Keratinocyte (primary cell): ENCODE data around the gene LILRB4. TPM values are rescaled to one million over a fixed set of nuclear protein-coding genes. Genes with fewer than 3 reads are reported as not detected.
"Not testable (repeated sequence)": the region's sequence is repeated elsewhere in the genome, so short reads cannot be mapped to it uniquely, and the experiment has no call there.

Experiments used
- DNase-seq: peaks from one replicate; pipeline ENCODE4 v3.0.0-alpha.2; 2011; ENCODE audit warnings: low read depth, missing footprints, low spot score
- FAIRE-seq: peaks from 2 replicates; lab custom pipeline; 2011; peaks lifted over from hg19 to GRCh38; lab: Jason Lieb, UNC
- H2AFZ ChIP-seq: 2 replicates; pipeline ENCODE4 v1.6.0; 2012; ENCODE audit warnings: low read length, control low read depth, inconsistent platforms; ENCODE audit not compliant: control insufficient read depth
- H3K27ac ChIP-seq: 2 replicates; pipeline ENCODE4 v1.5.1; 2011; ENCODE audit warnings: low read length; ENCODE audit not compliant: control insufficient read depth, insufficient read depth
- H3K27me3 ChIP-seq: 3 replicates; pipeline ENCODE4 v1.6.0; 2011; ENCODE audit warnings: low read length; ENCODE audit not compliant: control insufficient read depth, insufficient read depth; ENCODE audit errors: extremely low read depth
- H3K36me3 ChIP-seq, 2 experiments: 2 replicates in 1 of 2; 3 replicates in 1 of 2; pipeline ENCODE4 v1.5.1; 2011; ENCODE audit warnings: low read length in 2 of 2, mild to moderate bottlenecking in 1 of 2; ENCODE audit not compliant: control insufficient read depth in 2 of 2, insufficient read depth in 2 of 2; ENCODE audit errors: extremely low read depth in 1 of 2
- H3K4me1 ChIP-seq: 3 replicates; pipeline ENCODE4 v1.5.1; 2011; ENCODE audit warnings: low read length; ENCODE audit not compliant: control insufficient read depth, insufficient read depth; ENCODE audit errors: extremely low read depth
- H3K4me2 ChIP-seq: 3 replicates; pipeline ENCODE4 v1.6.0; 2011; ENCODE audit warnings: low read depth, low read length; ENCODE audit not compliant: control insufficient read depth, insufficient read depth; ENCODE audit errors: extremely low read depth
- H3K4me3 ChIP-seq, 3 experiments: fragments of 200-600 bp in 1 of 3; sonication (generic) in 1 of 3; 2 replicates in 2 of 3; 3 replicates in 1 of 3; pipeline ENCODE4 v1.5.1; 2011 to 2016; ENCODE audit warnings: low read length in 3 of 3, mild to moderate bottlenecking in 3 of 3, control low read depth in 2 of 3, inconsistent platforms in 1 of 3, low read depth in 1 of 3, mixed read lengths in 1 of 3, mixed run types in 1 of 3, moderate library complexity in 1 of 3; ENCODE audit not compliant: control insufficient read depth in 2 of 3, insufficient read depth in 2 of 3; ENCODE audit errors: extremely low read depth in 1 of 3
- H3K79me2 ChIP-seq: 2 replicates; pipeline ENCODE4 v1.6.0; 2012; ENCODE audit warnings: low read length; ENCODE audit not compliant: control insufficient read depth, insufficient read depth
- H3K9ac ChIP-seq: 3 replicates; pipeline ENCODE4 v1.6.0; 2011; ENCODE audit warnings: low read length; ENCODE audit not compliant: control insufficient read depth, insufficient read depth; ENCODE audit errors: extremely low read depth
- H3K9me1 ChIP-seq: 3 replicates; pipeline ENCODE4 v1.6.0; 2011; ENCODE audit warnings: low read length; ENCODE audit not compliant: control insufficient read depth, insufficient read depth; ENCODE audit errors: extremely low read depth
- H3K9me3 ChIP-seq: 2 replicates; pipeline ENCODE4 v1.5.1; 2012; ENCODE audit warnings: low read depth, low read length; ENCODE audit not compliant: control insufficient read depth
- H4K20me1 ChIP-seq: 3 replicates; pipeline ENCODE4 v1.6.0; 2011; ENCODE audit warnings: low read length; ENCODE audit not compliant: control insufficient read depth, insufficient read depth; ENCODE audit errors: extremely low read depth
- CTCF ChIP-seq, 3 experiments: IDR thresholded peaks in 1 of 3; conservative IDR thresholded peaks in 1 of 3; optimal IDR thresholded peaks in 1 of 3; 2 replicates in 2 of 3; 3 replicates in 1 of 3; pipeline versions ENCODE3 to v1.5.1; 2011; ENCODE audit warnings: low read length in 3 of 3, mild to moderate bottlenecking in 3 of 3, moderate library complexity in 2 of 3, control low read depth in 1 of 3, inconsistent platforms in 1 of 3; ENCODE audit not compliant: insufficient read depth in 2 of 3; ENCODE audit errors: extremely low read depth in 1 of 3
- dilution Hi-C: fragments of 300-500 bp; cut with MboI; formaldehyde crosslinking; loops from one replicate; pipeline ENCODE4 v1.7.0; 2020; ENCODE audit warnings: low sequenced_read_pairs; ENCODE audit not compliant: extremely low pct_ligation_motif_present
- polyA plus RNA-seq, 5 experiments: library from polyadenylated mRNA; depleted of rRNA in 3 of 5; stranded (reverse) in 3 of 5; stranded (forward) in 1 of 5; unstranded in 1 of 5; fragments of >200 nt; gene quantifications; 1 replicate in 1 of 5; 2 replicates in 3 of 5; 3 replicates in 1 of 5; pipeline versions ENCODE4 v1.2.1 to v1.2.3, GENCODE V29; 2011 to 2012; ENCODE audit warnings: missing spikeins in 2 of 5, low read depth in 1 of 5, low replicate concordance in 1 of 5
- small RNA-seq, 3 experiments: library from RNA; depleted of rRNA; stranded (forward); fragments of <200 nt; gene quantifications; one replicate each; pipeline ENCODE3, GENCODE V24; 2012; ENCODE audit warnings: low read depth in 3 of 3, low replicate concordance in 1 of 3; ENCODE audit not compliant: insufficient read length in 3 of 3

LILRB4 gene
- polyA plus RNA-seq, 1 donor (not counting 4 experiments of a cell fraction or from before 2014, with no cell fraction given): not detected

GRCh38 chr19:54709212-54709948 lies 46.6 kb downstream of the LILRB4 start:
- Histone ChIP-seq H3K9me1 (no peaks in the 10 kb centered on the region), H2AFZ (no peak overlapping the region), H3K4me2 (no peak overlapping the region), H4K20me1 (no peaks in the 10 kb centered on the region), H3K4me3 (no peak overlapping the region), H3K27ac (no peak overlapping the region), H3K79me2 (no peaks in the 10 kb centered on the region), H3K4me1 (no peaks in the 10 kb centered on the region), H3K36me3 (no peaks in the 10 kb centered on the region), H3K27me3 (no peaks in the 10 kb centered on the region), H3K9me3 (peaks cover 8% of the 10 kb centered on the region), H3K9ac (no peak overlapping the region)
- TF ChIP-seq CTCF (optimal IDR thresholded peaks at IDR 0.05 in 1 of 3, IDR thresholded peaks at IDR 0.05 in 1 of 3, conservative IDR thresholded peaks at IDR 0.05 in 1 of 3; ENCODE audit: extremely low read depth in 1 of 3, insufficient read depth in 2 of 3, low read length in 3 of 3): no peak
- dilution Hi-C loops: no loop called here
- DNase-seq (no peak), FAIRE-seq (no peak)

GRCh38 chr19:54709956-54710355 lies 47.2 kb downstream of the LILRB4 start:
- H3K4me3 ChIP-seq, H3K4me1 ChIP-seq, H3K9me3 ChIP-seq, DNase-seq, H3K36me3 ChIP-seq, H3K79me2 ChIP-seq, H3K4me2 ChIP-seq, H4K20me1 ChIP-seq, H2AFZ ChIP-seq, H3K27ac ChIP-seq, dilution Hi-C loops, H3K9ac ChIP-seq, H3K9me1 ChIP-seq, FAIRE-seq, H3K27me3 ChIP-seq: not testable (repeated sequence)

Small RNA genes lying within 50 kb of the gene (small RNA-seq; reads per million reads assigned to genes)
- 0 reads per million in 3 experiments for gene AC245036.3
- gene AC245128.2: 0 reads per million in 3 experiments
- gene MIR8061: 0 reads per million in 3 experiments

Other genes with a start within 250 kb of the LILRB4 start
- gene TTYH1, start 247.5 kb upstream of the LILRB4 start, polyA plus RNA-seq: 0.05 to 0.13 TPM in 2 of 3 replicates, not detected in the other
- gene LENG8, start 213.8 kb upstream of the LILRB4 start, polyA plus RNA-seq: 29.4 to 75.6 TPM (median 33.4 TPM) in 3 replicates
- gene LENG9, start 199.2 kb upstream of the LILRB4 start, polyA plus RNA-seq: 1.3 to 2.2 TPM (median 2.1 TPM) in 3 replicates
- 8.6 to 16.4 TPM (median 9.4 TPM) in 3 replicates for gene CDC42EP5, start 189.7 kb upstream of the LILRB4 start, polyA plus RNA-seq
- not detected in 3 replicates for gene LAIR2, start 160.2 kb upstream of the LILRB4 start, polyA plus RNA-seq
- not detected in 3 replicates for gene LILRA2, start 89.2 kb upstream of the LILRB4 start, polyA plus RNA-seq
- gene LILRA1, start 69.4 kb upstream of the LILRB4 start, polyA plus RNA-seq: not detected in 3 replicates
- not detected in 3 replicates for gene LILRB1, start 32.5 kb upstream of the LILRB4 start, polyA plus RNA-seq
- gene KIR3DL3, start 61.5 kb downstream of the LILRB4 start, polyA plus RNA-seq: not detected in 3 replicates
- not detected in 3 replicates for gene KIR2DL3, start 75.5 kb downstream of the LILRB4 start, polyA plus RNA-seq
- gene KIR2DL1, start 106.8 kb downstream of the LILRB4 start, polyA plus RNA-seq: not detected in 3 replicates
- not detected in 3 replicates for gene KIR2DL4, start 140.6 kb downstream of the LILRB4 start, polyA plus RNA-seq
- not detected in 3 replicates for gene KIR3DL1, start 153.5 kb downstream of the LILRB4 start, polyA plus RNA-seq
- gene KIR2DS4, start 169.7 kb downstream of the LILRB4 start, polyA plus RNA-seq: not detected in 3 replicates
- not detected in 3 replicates for gene KIR3DL2, start 187.5 kb downstream of the LILRB4 start, polyA plus RNA-seq
- gene FCAR, start 211.2 kb downstream of the LILRB4 start, polyA plus RNA-seq: not detected in 3 replicates
- not detected in 3 replicates for gene NCR1, start 243.2 kb downstream of the LILRB4 start, polyA plus RNA-seq